Bronchial epithelial cell (primary cell): ENCODE measurements around the gene ZNF141. TPM values are rescaled to one million over a fixed set of nuclear protein-coding genes. Genes with fewer than 3 reads are reported as not detected.
"Not testable (repeated sequence)": the region's sequence is repeated elsewhere in the genome, so short reads cannot be mapped to it uniquely, and the experiment has no call there.

Source experiments
- DNase-seq: peaks from one replicate; pipeline ENCODE4 v3.0.0-alpha.2; 2010; ENCODE audit warnings: low read depth
- FAIRE-seq: peaks from 2 replicates; lab custom pipeline; 2011; peaks lifted over from hg19 to GRCh38; lab: Jason Lieb, UNC
- H3K27me3 ChIP-seq: 2 replicates; pipeline ENCODE4 v1.5.1; 2011; ENCODE audit warnings: low read length; ENCODE audit not compliant: control insufficient read depth, insufficient read depth
- H3K36me3 ChIP-seq: 2 replicates; pipeline ENCODE4 v1.5.1; 2011; ENCODE audit warnings: low read length; ENCODE audit not compliant: control insufficient read depth, insufficient read depth
- H3K4me3 ChIP-seq: 2 replicates; pipeline ENCODE4 v1.5.1; 2011; ENCODE audit warnings: mild to moderate bottlenecking, low read depth, low read length, control low read depth
- total RNA-seq: library from RNA; depleted of rRNA; stranded (reverse); fragments of >200 nt; gene quantifications from 2 replicates; pipeline ENCODE4 v1.2.1, GENCODE V29; 2014
- TF ChIP-seq, protein P1 (sequence below): IDR thresholded peaks from 2 replicates; pipeline ENCODE4 v1.5.1; 2011; ENCODE audit warnings: mild to moderate bottlenecking, moderate library complexity, low read length, control low read depth, inconsistent platforms; ENCODE audit not compliant: insufficient read depth, severe bottlenecking

The ZNF141 gene
- total RNA-seq, 1 donor from 2014 or later = 8.2 TPM

DNA sequence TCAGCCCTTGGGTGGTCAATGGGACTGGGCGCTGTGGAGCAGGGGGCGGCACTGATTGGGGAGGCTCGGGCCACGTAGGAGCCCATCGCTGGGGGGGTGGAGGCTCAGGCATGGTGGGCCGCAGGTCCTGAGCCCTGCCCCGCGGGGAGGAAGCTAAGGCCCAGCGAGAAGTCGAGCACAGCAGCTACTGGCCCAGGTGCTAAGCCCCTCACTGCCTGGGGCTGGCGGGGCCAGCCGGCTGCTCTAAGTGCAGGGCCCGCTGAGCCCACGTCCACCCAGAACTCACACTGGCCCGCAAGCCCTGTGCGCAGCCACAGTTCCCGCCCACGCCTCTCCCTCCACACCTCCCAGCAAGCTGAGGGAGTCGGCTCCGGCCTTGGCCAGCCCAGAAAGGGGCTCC, 66.4 kb downstream of the ZNF141 start:
- no peaks in the 10 kb centered on the region for H3K36me3 ChIP-seq
- H3K27me3 ChIP-seq = no peaks in the 10 kb centered on the region
- no peak overlapping the region for H3K4me3 ChIP-seq
- TF ChIP-seq, protein P1, sequence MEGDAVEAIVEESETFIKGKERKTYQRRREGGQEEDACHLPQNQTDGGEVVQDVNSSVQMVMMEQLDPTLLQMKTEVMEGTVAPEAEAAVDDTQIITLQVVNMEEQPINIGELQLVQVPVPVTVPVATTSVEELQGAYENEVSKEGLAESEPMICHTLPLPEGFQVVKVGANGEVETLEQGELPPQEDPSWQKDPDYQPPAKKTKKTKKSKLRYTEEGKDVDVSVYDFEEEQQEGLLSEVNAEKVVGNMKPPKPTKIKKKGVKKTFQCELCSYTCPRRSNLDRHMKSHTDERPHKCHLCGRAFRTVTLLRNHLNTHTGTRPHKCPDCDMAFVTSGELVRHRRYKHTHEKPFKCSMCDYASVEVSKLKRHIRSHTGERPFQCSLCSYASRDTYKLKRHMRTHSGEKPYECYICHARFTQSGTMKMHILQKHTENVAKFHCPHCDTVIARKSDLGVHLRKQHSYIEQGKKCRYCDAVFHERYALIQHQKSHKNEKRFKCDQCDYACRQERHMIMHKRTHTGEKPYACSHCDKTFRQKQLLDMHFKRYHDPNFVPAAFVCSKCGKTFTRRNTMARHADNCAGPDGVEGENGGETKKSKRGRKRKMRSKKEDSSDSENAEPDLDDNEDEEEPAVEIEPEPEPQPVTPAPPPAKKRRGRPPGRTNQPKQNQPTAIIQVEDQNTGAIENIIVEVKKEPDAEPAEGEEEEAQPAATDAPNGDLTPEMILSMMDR = no peak
- FAIRE-seq (no peak), DNase-seq (no peak)

DNA sequence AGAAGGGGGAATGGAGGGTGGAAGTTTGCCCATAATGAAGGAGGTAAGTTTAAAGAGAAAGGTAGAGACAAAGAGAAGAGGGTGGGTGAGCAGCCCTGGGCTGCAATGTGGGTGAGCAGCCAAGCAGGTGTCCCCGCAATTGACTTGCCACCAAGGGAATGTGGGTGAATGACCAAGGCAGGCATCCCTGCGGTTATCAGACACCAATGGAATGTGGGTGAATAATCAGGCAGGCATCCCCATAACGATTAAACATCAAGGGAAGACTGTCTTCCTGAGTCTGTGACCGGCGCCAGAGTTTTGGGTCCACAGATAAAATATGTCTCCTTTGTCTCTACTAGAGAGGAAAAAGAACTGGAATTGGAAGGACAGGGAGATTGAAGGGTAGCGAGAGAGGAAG, 70.7 kb downstream of the ZNF141 start:
- not testable (repeated sequence) for H3K27me3 ChIP-seq, H3K36me3 ChIP-seq, DNase-seq, FAIRE-seq, H3K4me3 ChIP-seq

DNA sequence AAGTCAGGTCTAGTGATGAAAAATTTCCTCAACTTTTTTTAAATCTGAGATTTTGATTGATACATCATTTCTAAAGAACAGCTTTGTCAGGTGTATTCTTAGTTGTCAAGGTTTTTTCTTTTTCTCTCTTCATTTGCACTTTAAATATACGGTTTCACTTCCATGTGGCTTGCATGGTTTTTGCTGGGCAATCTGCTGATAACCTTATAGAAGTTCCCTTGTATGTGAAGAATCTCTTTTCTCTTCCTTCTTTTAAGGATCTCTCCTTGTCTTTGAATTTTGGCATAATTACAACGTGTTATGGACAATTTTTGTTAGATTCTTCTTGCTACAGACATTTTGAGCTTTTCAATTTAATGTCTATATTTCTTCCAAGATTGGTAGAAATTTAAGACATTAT, 85.0 kb downstream of the ZNF141 start:
- FAIRE-seq = no peak
- Histone ChIP-seq H3K4me3 (no peak overlapping the region), H3K36me3 (no peaks in the 10 kb centered on the region), H3K27me3 (no peaks in the 10 kb centered on the region)
- no peak for DNase-seq
- TF ChIP-seq, protein P1 = no peak

Other genes with a start within 250 kb of the ZNF141 start
- gene ZNF718, start 213.3 kb upstream of the ZNF141 start, total RNA-seq = 5.5 and 6.7 TPM in 2 replicates
- 0.77 and 0.79 TPM in 2 replicates for gene ZNF732, start 32.3 kb upstream of the ZNF141 start, total RNA-seq
- gene ZNF721, start 161.3 kb downstream of the ZNF141 start, total RNA-seq = 9.7 and 15.0 TPM in 2 replicates
- 52.7 and 69.3 TPM in 2 replicates for gene PIGG, start 161.4 kb downstream of the ZNF141 start, total RNA-seq
- not detected in 2 replicates for gene TMEM271, start 238.5 kb downstream of the ZNF141 start, total RNA-seq